ENCODE data around the gene NELFCD.

Gene NELFCD

DNA sequence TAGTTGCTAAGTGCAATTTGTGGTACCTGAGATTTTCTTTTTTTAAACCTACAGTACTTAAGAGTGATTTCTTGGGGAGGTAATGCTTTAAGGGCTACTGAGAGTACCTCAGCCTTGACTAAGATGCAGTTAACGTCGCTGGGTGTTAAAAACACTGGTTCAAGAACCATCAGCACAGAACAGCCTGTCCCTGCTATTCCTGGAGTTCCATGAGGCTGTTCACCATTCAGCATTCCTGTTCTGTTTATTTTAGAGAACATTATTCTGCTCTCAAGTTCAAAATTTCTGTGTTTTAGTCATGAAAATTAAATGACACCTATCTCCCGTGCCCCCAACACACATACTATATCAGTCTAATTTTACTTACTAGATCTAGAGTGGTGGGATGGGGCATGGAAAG lies 63.2 kb downstream of the NELFCD start:
- DNase-seq (ENCODE audit: low read depth, low spot score), result no peak

Measured in brain pericyte (primary cell).